Endodermal cell (in vitro differentiated cells): Measurements from ENCODE around the gene HHATL. TPM values are rescaled to one million over a fixed set of nuclear protein-coding genes. Genes with fewer than 3 reads are reported as not detected.
A peak's percentile ranks its signal among the peaks of the same experiment; 100 is the strongest.

Source experiments
- DNase-seq: peaks from one replicate; pipeline ENCODE4 v3.0.0-alpha.2; 2017
- H3K27ac ChIP-seq: 2 replicates; pipeline ENCODE4 v1.5.1; 2013; ENCODE audit warnings: mild to moderate bottlenecking, low read depth, low read length, moderate library complexity
- H3K27me3 ChIP-seq: 2 replicates; pipeline ENCODE4 v1.6.1; 2013; ENCODE audit warnings: mild to moderate bottlenecking, low read length, moderate library complexity; ENCODE audit not compliant: insufficient read depth, control insufficient read depth, poor library complexity, severe bottlenecking
- H3K36me3 ChIP-seq: 2 replicates; pipeline ENCODE4 v1.7.0; 2013; ENCODE audit warnings: mild to moderate bottlenecking, low read length, moderate library complexity; ENCODE audit not compliant: control insufficient read depth, insufficient read depth
- H3K4me1 ChIP-seq: one replicate; pipeline ENCODE4 v1.7.0; 2013; ENCODE audit warnings: low read length; ENCODE audit not compliant: control insufficient read depth, insufficient read depth
- H3K4me3 ChIP-seq: 2 replicates; pipeline ENCODE4 v1.5.1; 2013; ENCODE audit warnings: mild to moderate bottlenecking, low read length, moderate library complexity
- H3K9ac ChIP-seq: 2 replicates; pipeline ENCODE4 v1.6.1; 2013; ENCODE audit warnings: mild to moderate bottlenecking, low read length, moderate library complexity; ENCODE audit not compliant: poor library complexity, severe bottlenecking; ENCODE audit errors: extremely low read depth
- H3K9me3 ChIP-seq: 2 replicates; pipeline ENCODE4 v1.6.1; 2013; ENCODE audit warnings: mild to moderate bottlenecking, low read length, moderate library complexity; ENCODE audit not compliant: control insufficient read depth
- H3K27ac Mint-ChIP-seq: 2 replicates; pipeline ENCODE4 v1.8.0; 2020; ENCODE audit warnings: mixed read lengths
- H3K27me3 Mint-ChIP-seq: 2 replicates; pipeline ENCODE4 v1.8.0; 2021; ENCODE audit warnings: mild to moderate bottlenecking, mixed read lengths; ENCODE audit not compliant: insufficient read depth
- H3K36me3 Mint-ChIP-seq: 2 replicates; pipeline ENCODE4 v1.8.0; 2020; ENCODE audit warnings: low read depth, mixed read lengths
- H3K4me1 Mint-ChIP-seq: 2 replicates; pipeline ENCODE4 v1.8.0; 2020; ENCODE audit warnings: mixed read lengths
- H3K4me3 Mint-ChIP-seq: 2 replicates; pipeline ENCODE4 v1.8.0; 2020; ENCODE audit warnings: mild to moderate bottlenecking, moderate library complexity, mixed read lengths
- H3K9me3 Mint-ChIP-seq: 2 replicates; pipeline ENCODE4 v1.8.0; 2020; ENCODE audit warnings: mild to moderate bottlenecking, mixed read lengths
- CTCF ChIP-seq: fragments of 200-600 bp; sonication (generic); conservative IDR thresholded peaks from 2 replicates; pipeline ENCODE4 v1.5.0; 2021; ENCODE audit warnings: antibody characterized with exemption, mild to moderate bottlenecking
- WGBS, 2 experiments: methylation state at CpG; one replicate each; pipeline versions ENCODE4 v1.1.5 to v1.1.7; 2013; ENCODE audit warnings: missing lambda C conversion rate in 2 of 2, mixed read lengths in 1 of 2; ENCODE audit not compliant: insufficient coverage in 1 of 2, insufficient read length in 1 of 2; 5-methylcytosine and 5-hydroxymethylcytosine counted together
- total RNA-seq, 2 donors: library from RNA; stranded (reverse); fragmentation: NEBNext Ultra II Directional in 1 of 2; extraction: Animal tissue kit (Norgen Biotek cat#: 25700) in 1 of 2; gene quantifications; 2 replicates in 1 of 2; 3 replicates in 1 of 2; pipeline ENCODE4 v1.2.1, GENCODE V29; 2021

Gene HHATL
- total RNA-seq, 2 donors from 2014 or later: not detected

DNA sequence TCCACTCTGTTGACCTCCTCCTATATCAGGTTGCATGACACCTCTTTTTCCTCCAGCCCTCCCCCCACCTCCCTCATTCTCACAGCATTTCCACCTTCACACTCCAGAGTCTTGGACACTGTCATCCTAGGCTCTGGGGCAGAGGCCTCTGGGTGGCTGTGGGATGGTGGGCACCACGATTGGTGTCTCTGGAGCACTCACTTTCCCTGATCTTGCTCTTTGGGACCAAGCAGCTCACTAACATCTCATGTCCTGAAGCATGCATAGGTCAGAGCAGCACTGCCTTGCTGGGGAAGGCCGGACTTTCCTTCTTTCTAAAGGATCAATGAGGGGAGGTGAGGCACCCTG, 34.2 kb downstream of the HHATL start:
- no peak overlapping the region for H3K4me3 ChIP-seq
- no peaks in the 10 kb centered on the region for H3K36me3 ChIP-seq
- Mint-ChIP-seq H3K27me3 (peaks cover 3% of the 10 kb centered on the region), H3K27ac (no peak overlapping the region), H3K9me3 (no peaks in the 10 kb centered on the region), H3K4me1 (peaks cover 2% of the 10 kb centered on the region), H3K4me3 (no peak overlapping the region), H3K36me3 (no peaks in the 10 kb centered on the region)
- 85% methylated on average over 2 of the region's 2 CpGs; no CpG with 5 or more reads in 1 of the 2 experiments for WGBS, 2 experiments
- TF ChIP-seq CTCF: no peak
- H3K9ac ChIP-seq: no peak overlapping the region
- no peak overlapping the region for H3K27ac ChIP-seq
- peaks cover 6% of the 10 kb centered on the region for H3K27me3 ChIP-seq
- H3K9me3 ChIP-seq: no peaks in the 10 kb centered on the region
- no peaks in the 10 kb centered on the region for H3K4me1 ChIP-seq
- no peak for DNase-seq

DNA sequence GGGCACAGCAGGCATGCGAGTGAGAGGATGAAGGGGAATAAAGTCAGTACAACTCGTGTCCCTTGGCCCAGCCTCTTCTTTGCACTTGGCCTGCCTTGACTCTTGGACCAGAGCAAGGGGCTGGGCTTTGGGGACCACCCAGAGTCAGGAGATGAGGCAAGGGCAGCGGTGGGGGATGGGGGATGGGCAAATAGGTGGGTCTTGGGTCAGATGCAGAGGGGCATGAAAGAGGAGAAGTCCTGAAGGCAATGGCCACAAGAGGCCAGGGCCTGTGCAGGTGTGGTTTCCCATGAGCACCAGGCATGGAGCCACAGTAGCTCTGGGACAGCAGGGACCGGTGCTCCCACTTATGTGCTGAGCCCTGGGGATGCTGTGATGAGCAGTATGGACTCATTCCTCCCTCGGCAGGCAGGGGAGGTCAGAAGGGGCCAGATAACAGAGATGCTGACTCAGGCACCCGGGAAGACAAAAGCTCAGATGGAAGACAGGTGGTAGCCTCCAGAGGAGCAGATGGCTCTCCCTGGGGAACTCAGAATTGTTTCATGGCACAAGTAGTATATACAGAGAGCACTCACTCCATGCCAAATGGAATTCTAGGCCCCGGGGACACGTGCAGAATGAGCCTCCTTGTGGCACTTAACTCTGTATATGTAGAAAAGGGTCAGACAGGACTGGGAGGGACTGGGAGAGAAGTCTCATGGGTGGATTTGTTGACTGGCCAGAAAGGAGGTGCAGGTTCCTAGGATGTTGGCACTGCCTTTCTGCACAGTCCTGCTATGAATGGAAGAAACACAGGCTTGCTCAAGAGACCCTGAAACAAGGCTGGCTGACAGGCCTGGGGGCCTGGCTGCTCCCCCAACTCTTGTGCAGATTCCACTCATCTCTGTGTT, 34.8 kb downstream of the HHATL start:
- Histone ChIP-seq H3K9me3 (no peaks in the 10 kb centered on the region), H3K36me3 (no peaks in the 10 kb centered on the region), H3K4me3 (no peak overlapping the region), H3K27me3 (peaks cover 6% of the 10 kb centered on the region), H3K4me1 (no peaks in the 10 kb centered on the region), H3K27ac (no peak overlapping the region), H3K9ac (no peak overlapping the region)
- H3K36me3 Mint-ChIP-seq: no peaks in the 10 kb centered on the region
- H3K9me3 Mint-ChIP-seq: no peaks in the 10 kb centered on the region
- TF ChIP-seq CTCF: no peak
- peaks cover 2% of the 10 kb centered on the region for H3K4me1 Mint-ChIP-seq
- peak; percentile 41 for DNase-seq
- peaks cover 3% of the 10 kb centered on the region for H3K27me3 Mint-ChIP-seq
- WGBS, 2 experiments: 73 to 79% methylated on average over 5 to 8 of the region's 8 CpGs
- H3K4me3 Mint-ChIP-seq: no peak overlapping the region
- H3K27ac Mint-ChIP-seq: no peak overlapping the region

DNA sequence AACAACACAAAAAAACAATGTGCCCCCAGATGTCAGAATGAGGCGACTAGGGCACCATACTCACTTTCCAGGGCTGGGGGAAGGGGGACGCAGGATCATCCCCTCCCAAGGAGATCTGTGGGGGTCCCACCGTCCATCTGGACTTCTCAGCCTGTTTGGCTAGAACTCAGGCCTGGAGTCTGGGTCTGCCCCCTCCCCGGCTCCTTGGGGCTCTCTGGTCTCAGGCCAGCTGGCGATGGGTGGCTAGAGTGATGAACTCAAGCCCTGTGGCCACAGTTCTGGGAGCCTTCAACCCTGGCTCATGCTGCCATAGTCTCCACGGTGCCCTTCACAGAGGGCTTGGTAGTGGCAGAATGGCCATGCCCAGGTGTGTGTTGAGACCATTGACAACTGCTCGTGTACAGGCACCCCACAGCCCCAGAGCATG, 35.5 kb downstream of the HHATL start:
- no peak overlapping the region for H3K4me3 Mint-ChIP-seq
- Histone ChIP-seq H3K27ac (no peak overlapping the region), H3K9ac (no peak overlapping the region), H3K36me3 (no peaks in the 10 kb centered on the region), H3K9me3 (no peaks in the 10 kb centered on the region), H3K4me1 (no peaks in the 10 kb centered on the region), H3K27me3 (peaks cover 2% of the 10 kb centered on the region), H3K4me3 (no peak overlapping the region)
- no peaks in the 10 kb centered on the region for H3K9me3 Mint-ChIP-seq
- TF ChIP-seq CTCF: no peak
- H3K27ac Mint-ChIP-seq: no peak overlapping the region
- H3K36me3 Mint-ChIP-seq: no peaks in the 10 kb centered on the region
- 89 to 100% methylated on average over 6 to 7 of the region's 7 CpGs for WGBS, 2 experiments
- H3K27me3 Mint-ChIP-seq: peaks cover 3% of the 10 kb centered on the region
- peaks cover 2% of the 10 kb centered on the region for H3K4me1 Mint-ChIP-seq
- no peak for DNase-seq
